ENCODE results near the gene FASTK.
"Not testable (repeated sequence)": the region's sequence is repeated elsewhere in the genome, so short reads cannot be mapped to it uniquely, and the experiment has no call there.

The FASTK gene

DNA sequence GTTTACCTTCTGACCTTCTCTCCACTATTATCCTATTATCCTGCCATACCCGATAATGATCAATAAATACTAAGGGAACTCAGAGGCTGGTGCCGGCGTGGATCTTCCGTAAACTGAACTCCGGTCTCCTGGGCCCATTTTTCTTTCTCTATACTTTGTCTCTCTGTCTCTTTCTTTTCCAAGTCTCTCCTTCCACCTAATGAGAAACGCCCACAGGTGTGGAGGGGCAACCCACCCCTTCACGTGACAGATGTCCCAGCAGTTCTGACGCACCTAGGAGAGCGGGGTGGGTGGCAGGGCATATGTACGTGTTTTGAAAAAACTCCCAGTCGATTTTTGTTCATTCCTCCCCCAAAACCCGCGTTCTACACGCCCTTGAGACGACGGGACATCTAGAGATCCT is 52.9 kb downstream of the FASTK start:
- not testable (repeated sequence) for DNase-seq (ENCODE audit: low spot score)

DNA sequence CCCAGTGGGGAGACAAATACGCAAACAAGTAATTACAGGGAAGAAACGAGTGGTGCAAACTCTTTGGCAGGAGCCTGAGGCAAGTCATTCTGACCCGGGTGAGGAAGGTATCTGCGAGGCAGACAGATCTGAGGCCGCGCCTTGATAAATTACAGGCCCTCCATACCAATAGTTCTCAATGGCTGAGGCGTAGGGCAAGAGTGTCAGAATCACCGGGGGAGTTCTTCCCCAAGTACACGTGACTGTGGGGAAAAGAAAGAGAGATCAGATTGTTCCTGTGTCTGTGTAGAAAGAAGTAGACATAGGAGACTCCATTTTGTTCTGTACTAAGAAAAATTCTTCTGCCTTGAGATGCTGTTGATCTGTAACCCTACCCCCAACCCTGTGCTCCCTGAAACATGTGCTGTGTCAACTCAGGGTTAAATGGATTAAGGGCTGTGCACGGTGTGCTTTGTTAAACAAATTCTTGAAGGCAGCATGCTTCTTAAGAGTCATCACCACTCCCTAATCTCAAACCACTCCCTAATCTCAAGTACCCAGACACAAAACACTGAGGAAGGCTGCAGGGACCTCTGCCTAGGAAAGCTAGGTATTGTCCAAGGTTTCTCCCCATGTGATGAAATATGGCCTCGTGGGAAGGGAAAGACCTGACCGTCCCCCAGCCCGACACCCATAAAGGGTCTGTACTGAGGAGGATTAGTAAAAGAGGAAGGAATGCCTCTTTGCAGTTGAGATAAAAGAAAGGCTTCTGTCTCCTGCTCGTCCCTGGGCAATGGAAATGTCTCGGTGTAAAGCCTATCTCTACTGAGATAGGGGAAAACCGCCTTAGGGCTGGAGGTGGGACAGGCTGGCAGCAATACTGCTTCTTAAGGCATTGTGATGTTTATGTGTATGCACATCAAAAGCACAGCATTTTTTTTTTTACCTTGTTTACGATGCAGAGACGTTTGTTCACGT is 53.6 kb downstream of the FASTK start:
- not testable (repeated sequence) for DNase-seq (ENCODE audit: low spot score)

Measured in GM03348 (cell line).